B cell (primary cell): ENCODE measurements around the gene GRIK2. TPM values are rescaled to one million over a fixed set of nuclear protein-coding genes. Genes with fewer than 3 reads are reported as not detected.

ENCODE experiments used
- ATAC-seq: fragments of 200-7000 bp; cut with Tn5 transposase; one replicate; pipeline ENCODE4 v1.10.0; 2021; ENCODE audit warnings: low read depth, mild to moderate bottlenecking, moderate number of reproducible peaks, moderate library complexity
- CTCF ChIA-PET: fragments of 350-600 bp; sonication (Branson Sonifier 250); formaldehyde crosslinking; loops from one replicate; lab custom pipeline; 2021; ENCODE audit warnings: antibody characterized with exemption, inconsistent platforms; lab: Charles Lee
- POLR2A ChIA-PET: fragments of 350-600 bp; sonication (Branson Sonifier 250); formaldehyde crosslinking; loops from one replicate; lab custom pipeline; 2021; ENCODE audit warnings: antibody characterized with exemption; lab: Charles Lee
- DNase-seq: peaks from one replicate; pipeline ENCODE4 v3.0.0; 2013
- H2AFZ ChIP-seq: 2 replicates; pipeline ENCODE4 v1.6.1; 2012; ENCODE audit warnings: mild to moderate bottlenecking, low read depth, low read length; ENCODE audit not compliant: insufficient read depth, poor library complexity, severe bottlenecking
- H3K27ac ChIP-seq, 2 donors: 1 replicate in 1 of 2; 2 replicates in 1 of 2; pipeline ENCODE4 v1.5.1; 2012 to 2013; ENCODE audit warnings: low read length in 2 of 2, mild to moderate bottlenecking in 2 of 2, moderate library complexity in 1 of 2
- H3K27me3 ChIP-seq, 4 experiments: fragments of 200-600 bp in 1 of 4; sonication (generic) in 1 of 4; replicated peaks in 1 of 4; 1 replicate in 2 of 4; 2 replicates in 2 of 4; pipeline versions ENCODE4 v1.6.1 to v1.7.0; 2013 to 2016; ENCODE audit warnings: low read length in 3 of 4, mild to moderate bottlenecking in 2 of 4, mixed read lengths in 1 of 4, moderate library complexity in 1 of 4; ENCODE audit not compliant: insufficient read depth in 4 of 4, control insufficient read depth in 3 of 4; ENCODE audit errors: control extremely low read depth in 1 of 4
- H3K36me3 ChIP-seq, 2 experiments: replicated peaks in 1 of 2; 1 replicate in 1 of 2; 2 replicates in 1 of 2; pipeline versions ENCODE4 v1.6.1 to v1.7.1; 2013; ENCODE audit warnings: low read length in 1 of 2; ENCODE audit not compliant: insufficient read depth in 2 of 2, control insufficient read depth in 1 of 2; ENCODE audit errors: control extremely low read depth in 1 of 2, extremely low read depth in 1 of 2
- H3K4me1 ChIP-seq, 2 donors: fragments of 200-600 bp in 1 of 2; sonication (generic) in 1 of 2; 1 replicate in 1 of 2; 2 replicates in 1 of 2; pipeline versions ENCODE4 v1.5.1 to v1.6.1; 2013 to 2017; ENCODE audit warnings: low read length in 2 of 2; ENCODE audit not compliant: control insufficient read depth in 2 of 2, insufficient read depth in 2 of 2
- H3K4me2 ChIP-seq: replicated peaks from 2 replicates; pipeline ENCODE3; 2012; ENCODE audit warnings: mild to moderate bottlenecking, low read depth, low read length; ENCODE audit not compliant: poor library complexity, severe bottlenecking
- H3K4me3 ChIP-seq, 5 experiments: fragments of 200-600 bp in 1 of 5; sonication (generic) in 1 of 5; 1 replicate in 3 of 5; 2 replicates in 2 of 5; pipeline versions ENCODE4 v1.5.1 to v1.7.0; 2011 to 2016; ENCODE audit warnings: low read length in 4 of 5, mild to moderate bottlenecking in 4 of 5, low read depth in 2 of 5, control low read depth in 1 of 5, moderate library complexity in 1 of 5; ENCODE audit not compliant: insufficient read depth in 1 of 5; ENCODE audit errors: control extremely low read depth in 1 of 5, extremely low read depth in 1 of 5
- H3K79me2 ChIP-seq: fragments of 200-600 bp; sonication (generic); one replicate; pipeline ENCODE4 v1.6.0; 2016; ENCODE audit warnings: low read length; ENCODE audit not compliant: control insufficient read depth, insufficient read depth
- H3K9ac ChIP-seq: fragments of 200-600 bp; sonication (generic); 2 replicates; pipeline ENCODE4 v1.6.1; 2017; ENCODE audit warnings: mild to moderate bottlenecking, low read length, moderate library complexity
- H3K9me3 ChIP-seq, 3 donors: one replicate each; pipeline versions ENCODE4 v1.6.1 to v1.7.1; 2013; ENCODE audit warnings: low read length in 2 of 3; ENCODE audit not compliant: control insufficient read depth in 2 of 3, insufficient read depth in 1 of 3; ENCODE audit errors: control extremely low read depth in 1 of 3
- H4K20me1 ChIP-seq: 2 replicates; pipeline ENCODE4 v1.6.0; 2012; ENCODE audit warnings: mild to moderate bottlenecking, low read length; ENCODE audit not compliant: insufficient read depth, control insufficient read depth, poor library complexity, severe bottlenecking
- H3K27ac Mint-ChIP-seq: one replicate; pipeline ENCODE4 v1.8.0; 2021; ENCODE audit warnings: mixed read lengths
- H3K27me3 Mint-ChIP-seq: one replicate; pipeline ENCODE4 v1.8.0; 2021; ENCODE audit warnings: mixed read lengths
- H3K4me1 Mint-ChIP-seq: one replicate; pipeline ENCODE4 v1.8.0; 2021; ENCODE audit warnings: mixed read lengths
- H3K4me3 Mint-ChIP-seq: one replicate; pipeline ENCODE4 v1.8.0; 2021; ENCODE audit warnings: mixed read lengths
- H3K9me3 Mint-ChIP-seq: one replicate; pipeline ENCODE4 v1.8.0; 2022; ENCODE audit warnings: mixed read lengths; ENCODE audit not compliant: insufficient read depth
- CTCF ChIP-seq: fragments of 200-600 bp; IDR thresholded peaks from one replicate; pipeline ENCODE4 v1.8.0; 2022; ENCODE audit warnings: antibody characterized with exemption, mild to moderate bottlenecking
- EZH2 ChIP-seq: IDR thresholded peaks from 2 replicates; pipeline ENCODE4 v1.6.1; 2012; ENCODE audit warnings: borderline replicate concordance, low read depth, mild to moderate bottlenecking, moderate library complexity, low read length; ENCODE audit not compliant: insufficient read depth, poor library complexity, severe bottlenecking
- WGBS: methylation state at CpG from one replicate; pipeline ENCODE4 v1.1.5; 2013; ENCODE audit warnings: missing lambda C conversion rate; ENCODE audit not compliant: insufficient coverage; 5-methylcytosine and 5-hydroxymethylcytosine counted together
- intact Hi-C: fragments of 100-400 bp; cut with micrococcal nuclease; formaldehyde crosslinking; loops from one replicate; pipeline ENCODE4 v1.10.0; 2022
- polyA plus RNA-seq: library from polyadenylated mRNA; depleted of rRNA; stranded (reverse); fragments of >200 nt; gene quantifications from 2 replicates; pipeline ENCODE4 v1.2.3, GENCODE V29; 2012
- total RNA-seq, 2 donors: library from RNA; stranded (reverse); fragments of 120-200 nt in 1 of 2; gene quantifications; 1 replicate in 1 of 2; 2 replicates in 1 of 2; pipeline versions ENCODE4 v1.2.3 to v1.2.4, GENCODE V29; 2013 to 2022

Gene GRIK2
- total and polyA plus RNA-seq, 2 donors (not counting 1 experiment from before 2014, with no cell fraction given), result not detected

- TF ChIP-seq EZH2 (no peak), CTCF (no peak)
- POLR2A ChIA-PET, result no interaction called here
- DNase-seq, result no peak
- Mint-ChIP-seq H3K4me3 (no peak overlapping the region), H3K4me1 (no peaks in the 10 kb centered on the region), H3K27ac (no peak overlapping the region), H3K9me3 (no peaks in the 10 kb centered on the region), H3K27me3 (no peaks in the 10 kb centered on the region)
- H3K27me3 ChIP-seq, result no peaks in the 10 kb centered on the region
- H3K27ac ChIP-seq, result no peak overlapping the region
- CTCF ChIA-PET, result no interaction called here
- no peaks in the 10 kb centered on the region for H3K79me2 ChIP-seq
- no peak for ATAC-seq
- intact Hi-C loops, result no loop called here
- no peak overlapping the region for H3K9ac ChIP-seq
- H3K36me3 ChIP-seq, result no peaks in the 10 kb centered on the region
- H2AFZ ChIP-seq, result no peak overlapping the region
- WGBS, result 56% methylated on average over 1 of the region's 1 CpG
- H3K4me1 ChIP-seq, result no peaks in the 10 kb centered on the region
- no peak overlapping the region for H3K4me2 ChIP-seq
- H3K9me3 ChIP-seq, result no peaks in the 10 kb centered on the region
- no peaks in the 10 kb centered on the region for H4K20me1 ChIP-seq
- no peak overlapping the region for H3K4me3 ChIP-seq
Observed at GRCh38 chr6:101706576-101706975, 313.1 kb downstream of the GRIK2 start.

- Histone ChIP-seq H3K27ac (no peak overlapping the region), H3K79me2 (no peaks in the 10 kb centered on the region), H3K36me3 (no peaks in the 10 kb centered on the region), H3K9ac (no peak overlapping the region), H3K27me3 (no peaks in the 10 kb centered on the region), H3K4me1 (no peaks in the 10 kb centered on the region), H2AFZ (no peak overlapping the region), H3K4me2 (no peak overlapping the region), H3K4me3 (no peak overlapping the region), H4K20me1 (no peaks in the 10 kb centered on the region), H3K9me3 (no peaks in the 10 kb centered on the region)
- DNase-seq (no peak), ATAC-seq (no peak)
- no CpG with 5 or more reads among the region's 1 CpG for WGBS
- intact Hi-C loops, result no loop called here
- Mint-ChIP-seq H3K4me3 (no peak overlapping the region), H3K9me3 (no peaks in the 10 kb centered on the region), H3K27me3 (no peaks in the 10 kb centered on the region), H3K4me1 (no peaks in the 10 kb centered on the region), H3K27ac (no peak overlapping the region)
- ChIA-PET CTCF (no interaction called here), POLR2A (no interaction called here)
- TF ChIP-seq EZH2, result no peak
- TF ChIP-seq CTCF, result no peak
Observed at GRCh38 chr6:101711518-101711917, 318.0 kb downstream of the GRIK2 start.
